ENCODE data around the gene UQCR10.

DNA sequence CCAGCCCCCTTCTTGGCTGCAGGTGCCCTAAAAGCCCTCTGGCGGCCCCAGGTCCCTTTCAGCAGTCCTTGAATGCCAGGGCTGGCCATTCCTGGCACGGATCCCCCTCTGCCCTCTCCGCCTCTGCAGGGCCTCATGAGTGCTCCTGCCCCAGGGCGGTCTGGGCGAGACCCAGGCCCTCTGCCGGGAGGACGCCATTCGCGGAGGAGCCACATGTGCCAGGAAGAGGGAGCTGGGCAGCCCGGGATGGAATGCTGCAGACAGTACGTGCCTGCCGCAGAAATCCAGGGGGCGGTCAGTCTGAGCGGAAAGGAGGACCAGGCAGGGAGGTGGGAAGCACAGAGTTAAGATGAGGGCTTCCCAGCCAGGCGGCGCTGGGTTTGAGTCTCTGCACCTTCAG is 44.6 kb upstream of the UQCR10 start:
- TF ChIP-seq, protein P1, sequence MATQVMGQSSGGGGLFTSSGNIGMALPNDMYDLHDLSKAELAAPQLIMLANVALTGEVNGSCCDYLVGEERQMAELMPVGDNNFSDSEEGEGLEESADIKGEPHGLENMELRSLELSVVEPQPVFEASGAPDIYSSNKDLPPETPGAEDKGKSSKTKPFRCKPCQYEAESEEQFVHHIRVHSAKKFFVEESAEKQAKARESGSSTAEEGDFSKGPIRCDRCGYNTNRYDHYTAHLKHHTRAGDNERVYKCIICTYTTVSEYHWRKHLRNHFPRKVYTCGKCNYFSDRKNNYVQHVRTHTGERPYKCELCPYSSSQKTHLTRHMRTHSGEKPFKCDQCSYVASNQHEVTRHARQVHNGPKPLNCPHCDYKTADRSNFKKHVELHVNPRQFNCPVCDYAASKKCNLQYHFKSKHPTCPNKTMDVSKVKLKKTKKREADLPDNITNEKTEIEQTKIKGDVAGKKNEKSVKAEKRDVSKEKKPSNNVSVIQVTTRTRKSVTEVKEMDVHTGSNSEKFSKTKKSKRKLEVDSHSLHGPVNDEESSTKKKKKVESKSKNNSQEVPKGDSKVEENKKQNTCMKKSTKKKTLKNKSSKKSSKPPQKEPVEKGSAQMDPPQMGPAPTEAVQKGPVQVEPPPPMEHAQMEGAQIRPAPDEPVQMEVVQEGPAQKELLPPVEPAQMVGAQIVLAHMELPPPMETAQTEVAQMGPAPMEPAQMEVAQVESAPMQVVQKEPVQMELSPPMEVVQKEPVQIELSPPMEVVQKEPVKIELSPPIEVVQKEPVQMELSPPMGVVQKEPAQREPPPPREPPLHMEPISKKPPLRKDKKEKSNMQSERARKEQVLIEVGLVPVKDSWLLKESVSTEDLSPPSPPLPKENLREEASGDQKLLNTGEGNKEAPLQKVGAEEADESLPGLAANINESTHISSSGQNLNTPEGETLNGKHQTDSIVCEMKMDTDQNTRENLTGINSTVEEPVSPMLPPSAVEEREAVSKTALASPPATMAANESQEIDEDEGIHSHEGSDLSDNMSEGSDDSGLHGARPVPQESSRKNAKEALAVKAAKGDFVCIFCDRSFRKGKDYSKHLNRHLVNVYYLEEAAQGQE (IDR thresholded peaks at IDR 0.05; ENCODE audit: insufficient read depth in 1 of 2, low read depth in 2 of 2, low read length in 1 of 2): no peak
- TF ChIP-seq, protein P2, sequence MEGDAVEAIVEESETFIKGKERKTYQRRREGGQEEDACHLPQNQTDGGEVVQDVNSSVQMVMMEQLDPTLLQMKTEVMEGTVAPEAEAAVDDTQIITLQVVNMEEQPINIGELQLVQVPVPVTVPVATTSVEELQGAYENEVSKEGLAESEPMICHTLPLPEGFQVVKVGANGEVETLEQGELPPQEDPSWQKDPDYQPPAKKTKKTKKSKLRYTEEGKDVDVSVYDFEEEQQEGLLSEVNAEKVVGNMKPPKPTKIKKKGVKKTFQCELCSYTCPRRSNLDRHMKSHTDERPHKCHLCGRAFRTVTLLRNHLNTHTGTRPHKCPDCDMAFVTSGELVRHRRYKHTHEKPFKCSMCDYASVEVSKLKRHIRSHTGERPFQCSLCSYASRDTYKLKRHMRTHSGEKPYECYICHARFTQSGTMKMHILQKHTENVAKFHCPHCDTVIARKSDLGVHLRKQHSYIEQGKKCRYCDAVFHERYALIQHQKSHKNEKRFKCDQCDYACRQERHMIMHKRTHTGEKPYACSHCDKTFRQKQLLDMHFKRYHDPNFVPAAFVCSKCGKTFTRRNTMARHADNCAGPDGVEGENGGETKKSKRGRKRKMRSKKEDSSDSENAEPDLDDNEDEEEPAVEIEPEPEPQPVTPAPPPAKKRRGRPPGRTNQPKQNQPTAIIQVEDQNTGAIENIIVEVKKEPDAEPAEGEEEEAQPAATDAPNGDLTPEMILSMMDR (IDR thresholded peaks at IDR 0.05): no peak

Data from Panc1 (cell line).